H1 (cell line): ENCODE results near the gene CACNA1C.

Experiments used
- ASH2L ChIP-seq: fragments of 200-600, 300-600 bp; sonication (generic); IDR thresholded peaks from one replicate; pipeline ENCODE4 v1.7.1; 2017; ENCODE audit warnings: low read length
- CHD2 ChIP-seq: IDR thresholded peaks from 2 replicates; pipeline ENCODE4 v1.6.1; 2012; ENCODE audit warnings: low read length, improper control_type of control experiment
- EZH2 ChIP-seq: fragments of 200-600 bp; sonication (generic); IDR thresholded peaks from 2 replicates; pipeline ENCODE4 v1.7.1; 2012; ENCODE audit warnings: low read depth, mild to moderate bottlenecking, moderate library complexity, low read length, inconsistent platforms; ENCODE audit not compliant: severe bottlenecking
- SIN3A ChIP-seq, 2 experiments: IDR thresholded peaks in 1 of 2; conservative IDR thresholded peaks in 1 of 2; 2 replicates each; pipeline ENCODE4 v1.6.1; 2011 to 2012; ENCODE audit warnings: low read length in 2 of 2, improper control_type of control experiment in 1 of 2, low read depth in 1 of 2, mild to moderate bottlenecking in 1 of 2
- TAF1 ChIP-seq: IDR thresholded peaks from 2 replicates; pipeline ENCODE4 v1.6.1; 2011; ENCODE audit warnings: mild to moderate bottlenecking, low read depth, low read length
- TCF12 ChIP-seq: IDR thresholded peaks from 2 replicates; pipeline ENCODE4 v1.6.1; 2011; ENCODE audit warnings: low read depth, mild to moderate bottlenecking, low read length
- YY1 ChIP-seq: IDR thresholded peaks from 2 replicates; pipeline ENCODE4 v1.6.1; 2011; ENCODE audit warnings: low read depth, mild to moderate bottlenecking, low read length
- TF ChIP-seq, protein P1 (sequence below), 3 experiments: IDR thresholded peaks; 1 replicate in 2 of 3; 2 replicates in 1 of 3; pipeline versions ENCODE4 v1.5.1 to v1.6.1; 2011; ENCODE audit warnings: low read length in 3 of 3, mild to moderate bottlenecking in 3 of 3, inconsistent platforms in 2 of 3, low read depth in 1 of 3, moderate library complexity in 1 of 3; ENCODE audit not compliant: insufficient read depth in 1 of 3; ENCODE audit errors: control extremely low read depth in 1 of 3
- TF ChIP-seq, protein P2 (sequence below): IDR thresholded peaks from 2 replicates; pipeline ENCODE4 v1.6.1; 2011; ENCODE audit warnings: low read length, improper control_type of control experiment

DNA sequence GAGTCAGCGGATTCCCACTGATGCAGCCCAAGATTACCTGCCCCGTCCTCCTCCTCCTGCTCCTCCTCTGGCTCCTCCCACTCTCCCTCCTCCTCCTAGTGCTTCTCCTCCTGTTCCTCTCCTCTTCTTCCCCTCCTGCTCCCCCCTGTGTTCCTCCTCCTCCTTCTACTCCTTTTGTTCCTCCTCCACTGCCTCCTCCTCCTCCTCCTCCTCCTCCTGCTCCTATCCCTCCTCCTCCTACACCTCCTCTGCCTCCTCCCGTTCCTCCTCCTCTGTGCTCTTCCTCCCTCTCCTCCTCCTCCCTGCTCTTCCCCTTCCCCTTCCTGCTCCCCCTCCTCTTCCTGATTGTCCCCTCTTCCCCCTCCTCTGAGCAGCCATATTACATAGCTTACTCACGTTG is 141.3 kb downstream of the CACNA1C start:
- TF ChIP-seq SIN3A (conservative IDR thresholded peaks at IDR 0.05 in 1 of 2, IDR thresholded peaks at IDR 0.05 in 1 of 2; ENCODE audit: low read depth in 1 of 2, low read length in 2 of 2) (no peak), TAF1 (no peak), ASH2L (no peak), TCF12 (no peak), YY1 (no peak), EZH2 (no peak), CHD2 (no peak)
- TF ChIP-seq, protein P1, sequence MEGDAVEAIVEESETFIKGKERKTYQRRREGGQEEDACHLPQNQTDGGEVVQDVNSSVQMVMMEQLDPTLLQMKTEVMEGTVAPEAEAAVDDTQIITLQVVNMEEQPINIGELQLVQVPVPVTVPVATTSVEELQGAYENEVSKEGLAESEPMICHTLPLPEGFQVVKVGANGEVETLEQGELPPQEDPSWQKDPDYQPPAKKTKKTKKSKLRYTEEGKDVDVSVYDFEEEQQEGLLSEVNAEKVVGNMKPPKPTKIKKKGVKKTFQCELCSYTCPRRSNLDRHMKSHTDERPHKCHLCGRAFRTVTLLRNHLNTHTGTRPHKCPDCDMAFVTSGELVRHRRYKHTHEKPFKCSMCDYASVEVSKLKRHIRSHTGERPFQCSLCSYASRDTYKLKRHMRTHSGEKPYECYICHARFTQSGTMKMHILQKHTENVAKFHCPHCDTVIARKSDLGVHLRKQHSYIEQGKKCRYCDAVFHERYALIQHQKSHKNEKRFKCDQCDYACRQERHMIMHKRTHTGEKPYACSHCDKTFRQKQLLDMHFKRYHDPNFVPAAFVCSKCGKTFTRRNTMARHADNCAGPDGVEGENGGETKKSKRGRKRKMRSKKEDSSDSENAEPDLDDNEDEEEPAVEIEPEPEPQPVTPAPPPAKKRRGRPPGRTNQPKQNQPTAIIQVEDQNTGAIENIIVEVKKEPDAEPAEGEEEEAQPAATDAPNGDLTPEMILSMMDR (IDR thresholded peaks at IDR 0.05; ENCODE audit: control extremely low read depth in 1 of 3, insufficient read depth in 1 of 3, low read depth in 1 of 3, low read length in 3 of 3): no peak
- TF ChIP-seq, protein P2, sequence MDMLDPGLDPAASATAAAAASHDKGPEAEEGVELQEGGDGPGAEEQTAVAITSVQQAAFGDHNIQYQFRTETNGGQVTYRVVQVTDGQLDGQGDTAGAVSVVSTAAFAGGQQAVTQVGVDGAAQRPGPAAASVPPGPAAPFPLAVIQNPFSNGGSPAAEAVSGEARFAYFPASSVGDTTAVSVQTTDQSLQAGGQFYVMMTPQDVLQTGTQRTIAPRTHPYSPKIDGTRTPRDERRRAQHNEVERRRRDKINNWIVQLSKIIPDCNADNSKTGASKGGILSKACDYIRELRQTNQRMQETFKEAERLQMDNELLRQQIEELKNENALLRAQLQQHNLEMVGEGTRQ: no peak
